Ectodermal cell (in vitro differentiated cells): Measurements from ENCODE around the gene CAMSAP1.
"Not testable (repeated sequence)": the region's sequence is repeated elsewhere in the genome, so short reads cannot be mapped to it uniquely, and the experiment has no call there.

Experiments
- H3K27ac ChIP-seq: 2 replicates; pipeline ENCODE4 v1.7.0; 2013; ENCODE audit warnings: mild to moderate bottlenecking, low read depth, low read length; ENCODE audit not compliant: insufficient read depth, poor library complexity, severe bottlenecking
- H3K27me3 ChIP-seq: 2 replicates; pipeline ENCODE4 v1.7.0; 2013; ENCODE audit warnings: mild to moderate bottlenecking, low read length; ENCODE audit not compliant: insufficient read depth, control insufficient read depth, poor library complexity, severe bottlenecking
- H3K36me3 ChIP-seq: one replicate; pipeline ENCODE4 v1.7.0; 2013; ENCODE audit warnings: low read length; ENCODE audit not compliant: control insufficient read depth, insufficient read depth
- H3K4me1 ChIP-seq: one replicate; pipeline ENCODE4 v1.7.0; 2013; ENCODE audit warnings: low read length; ENCODE audit not compliant: control insufficient read depth, insufficient read depth
- H3K4me3 ChIP-seq: 2 replicates; pipeline ENCODE4 v1.7.0; 2013; ENCODE audit warnings: low read depth, low read length, control low read depth; ENCODE audit not compliant: insufficient read depth
- H3K9me3 ChIP-seq: 2 replicates; pipeline ENCODE4 v1.7.0; 2013; ENCODE audit warnings: mild to moderate bottlenecking, low read length, moderate library complexity; ENCODE audit not compliant: control insufficient read depth
- WGBS, 2 experiments: methylation state at CpG; one replicate each; pipeline ENCODE4 v1.1.7; 2013; ENCODE audit warnings: missing lambda C conversion rate in 2 of 2; 5-methylcytosine and 5-hydroxymethylcytosine counted together

The CAMSAP1 gene

DNA sequence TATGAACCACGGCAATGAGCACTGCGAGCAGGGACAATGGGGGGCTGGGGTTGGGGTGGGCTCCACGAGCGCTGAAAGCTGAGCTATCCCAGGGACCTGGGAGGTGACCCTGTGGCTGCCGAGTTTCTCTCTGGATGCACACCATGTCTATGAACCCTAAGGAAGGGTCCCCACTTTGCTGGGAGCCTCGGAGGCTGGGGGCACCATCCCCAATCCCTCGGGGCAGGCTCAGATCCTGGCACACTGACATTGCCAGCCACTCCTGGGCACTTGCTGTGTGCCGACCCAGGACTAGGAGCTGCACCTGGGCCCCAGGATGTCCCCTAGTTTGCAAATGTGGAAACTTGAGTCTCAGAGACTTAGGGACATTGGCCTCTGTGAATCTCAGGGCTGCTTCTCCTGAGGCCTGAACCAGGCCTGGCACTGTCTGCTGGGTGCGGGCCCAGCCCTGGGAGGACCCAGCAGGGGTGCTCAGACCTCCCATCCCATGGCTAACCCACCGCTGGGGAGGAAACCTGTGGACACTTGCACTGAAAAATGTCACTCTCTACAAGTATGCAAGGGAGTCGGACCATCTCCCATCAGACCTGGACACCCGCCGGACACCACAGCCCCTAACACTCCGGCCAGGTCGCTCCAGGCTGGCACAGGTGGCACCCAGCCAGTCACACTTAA is 13.0 kb upstream of the CAMSAP1 start:
- Histone ChIP-seq H3K27me3 (no peaks in the 10 kb centered on the region), H3K9me3 (peaks cover 4% of the 10 kb centered on the region), H3K4me3 (no peak overlapping the region), H3K4me1 (no peaks in the 10 kb centered on the region), H3K27ac (no peak overlapping the region), H3K36me3 (peaks cover 10% of the 10 kb centered on the region)
- 91 to 94% methylated on average over 15 of the region's 15 CpGs for WGBS, 2 experiments

DNA sequence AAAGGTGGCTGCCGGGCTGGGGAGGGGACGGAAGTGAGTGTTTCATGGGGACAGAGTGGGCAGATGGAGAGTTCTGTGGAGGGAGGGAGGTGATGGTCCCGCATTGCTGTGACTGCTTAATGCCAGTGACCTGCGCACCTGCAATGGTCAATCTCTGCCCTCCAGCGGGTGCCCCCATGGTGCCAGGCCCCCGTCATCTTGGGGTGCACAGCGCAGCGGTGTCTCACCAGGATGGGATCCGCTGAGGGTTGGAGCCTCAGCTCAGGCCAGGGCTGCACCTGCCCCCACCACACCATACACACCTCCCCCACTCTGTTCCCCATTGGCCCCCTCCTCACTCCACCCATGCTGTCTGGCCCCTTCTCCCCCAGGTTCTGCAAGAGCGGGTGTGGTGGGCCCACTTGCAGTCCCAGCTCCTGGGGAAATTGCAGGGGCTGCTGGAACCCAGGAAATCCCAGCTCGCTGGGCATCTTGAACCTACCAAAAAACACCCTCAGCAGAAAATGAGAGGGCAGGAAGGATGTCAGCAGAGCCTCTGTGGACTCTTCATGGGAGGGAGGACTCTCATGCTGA is 12.1 kb upstream of the CAMSAP1 start:
- Histone ChIP-seq H3K4me3 (no peak overlapping the region), H3K27me3 (no peaks in the 10 kb centered on the region), H3K4me1 (no peaks in the 10 kb centered on the region), H3K36me3 (peaks cover 20% of the 10 kb centered on the region), H3K27ac (no peak overlapping the region), H3K9me3 (peaks cover 6% of the 10 kb centered on the region)
- 96 to 97% methylated on average over 11 of the region's 11 CpGs for WGBS, 2 experiments

DNA sequence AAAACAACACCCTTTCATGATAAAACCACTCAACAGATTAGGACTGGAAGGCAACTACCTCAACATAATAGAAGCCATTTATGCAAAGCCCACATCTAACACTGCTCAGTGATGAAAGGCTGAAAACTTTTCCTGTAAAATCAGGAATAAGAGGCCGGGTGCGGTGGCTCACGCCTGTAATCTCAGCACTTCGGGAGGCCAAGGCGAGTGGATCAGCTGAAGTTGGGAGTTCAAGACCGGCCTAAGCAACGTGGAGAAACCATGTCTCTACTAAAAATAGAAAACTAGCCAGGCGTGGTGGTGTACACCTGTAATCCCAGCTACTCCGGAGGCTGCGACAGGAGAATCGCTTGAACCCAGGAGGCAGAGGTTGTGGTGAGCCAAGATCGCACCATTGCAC is 8.9 kb upstream of the CAMSAP1 start:
- peaks cover 14% of the 10 kb centered on the region for H3K9me3 ChIP-seq
- H3K4me3 ChIP-seq, H3K27me3 ChIP-seq, H3K4me1 ChIP-seq, H3K27ac ChIP-seq: not testable (repeated sequence)
- 86 to 93% methylated on average over 12 of the region's 12 CpGs for WGBS, 2 experiments
- peaks cover 42% of the 10 kb centered on the region for H3K36me3 ChIP-seq

DNA sequence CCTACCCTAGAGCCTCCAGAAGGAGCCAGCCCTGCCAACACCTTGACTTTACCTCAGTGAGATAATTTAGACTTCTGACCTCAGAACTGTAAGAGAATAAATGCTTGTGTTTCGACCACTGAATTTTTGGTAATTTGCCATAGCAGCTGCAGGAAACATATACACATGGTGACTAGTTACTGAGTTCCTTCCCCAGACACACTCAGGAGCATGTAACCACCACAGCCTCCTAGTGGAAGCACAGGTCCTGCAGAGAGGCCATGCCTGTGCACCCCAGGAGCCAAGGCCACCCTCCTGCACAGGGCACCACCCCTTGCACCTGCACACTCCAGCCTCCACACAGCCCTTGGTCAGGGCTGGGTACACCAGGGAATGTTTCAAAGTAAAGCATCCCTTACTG is 7.6 kb upstream of the CAMSAP1 start:
- peaks cover 16% of the 10 kb centered on the region for H3K9me3 ChIP-seq
- no peaks in the 10 kb centered on the region for H3K27me3 ChIP-seq
- no peak overlapping the region for H3K27ac ChIP-seq
- 98 to 100% methylated on average over 1 of the region's 1 CpG for WGBS, 2 experiments
- H3K4me1 ChIP-seq: no peaks in the 10 kb centered on the region
- H3K36me3 ChIP-seq: peaks cover 52% of the 10 kb centered on the region
- H3K4me3 ChIP-seq: no peak overlapping the region

DNA sequence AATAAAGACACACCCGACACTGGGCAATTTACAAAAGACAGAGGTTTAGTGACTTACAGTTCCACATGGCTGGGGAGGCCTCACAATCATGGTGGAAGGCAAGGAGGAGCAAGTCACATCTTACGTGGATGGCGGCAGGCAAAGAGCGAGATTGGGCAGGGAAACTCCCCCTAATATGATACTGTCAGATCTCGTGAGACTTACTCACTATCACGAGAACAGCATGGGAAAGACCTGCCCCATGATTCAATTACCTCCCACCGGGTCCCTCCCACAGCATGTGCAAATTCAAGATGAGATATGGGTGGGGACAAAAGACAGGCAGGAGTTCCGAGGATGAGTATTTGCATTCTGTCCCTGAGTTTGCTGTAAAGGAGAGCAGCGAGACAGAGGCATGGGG is 3.9 kb upstream of the CAMSAP1 start:
- H3K27me3 ChIP-seq, H3K27ac ChIP-seq, H3K4me1 ChIP-seq, H3K4me3 ChIP-seq: not testable (repeated sequence)
- 96 to 97% methylated on average over 9 of the region's 9 CpGs for WGBS, 2 experiments
- peaks cover 14% of the 10 kb centered on the region for H3K9me3 ChIP-seq
- peaks cover 50% of the 10 kb centered on the region for H3K36me3 ChIP-seq

DNA sequence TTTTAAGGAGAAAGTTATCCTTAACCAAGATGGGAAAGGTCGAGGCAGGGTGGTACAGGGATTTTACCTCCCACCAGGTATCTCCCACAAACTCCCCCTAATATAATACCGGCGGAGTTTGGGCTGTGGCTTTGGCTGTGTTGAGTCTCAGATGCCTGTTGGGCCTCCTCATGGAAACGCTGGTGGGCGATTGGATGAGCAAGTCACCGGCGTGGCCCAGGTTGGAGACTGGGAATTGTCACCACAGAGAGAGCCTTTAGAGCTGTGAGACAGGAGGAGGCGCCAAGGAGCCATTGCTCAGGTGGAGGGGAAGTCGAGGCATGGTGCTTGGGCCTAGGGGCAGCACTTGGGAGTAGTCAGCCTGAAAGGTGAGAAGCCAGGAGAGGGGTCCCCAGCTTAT is 3.4 kb upstream of the CAMSAP1 start:
- no peak overlapping the region for H3K4me3 ChIP-seq
- peaks cover 12% of the 10 kb centered on the region for H3K9me3 ChIP-seq
- H3K27ac ChIP-seq: no peak overlapping the region
- peaks cover 46% of the 10 kb centered on the region for H3K36me3 ChIP-seq
- H3K27me3 ChIP-seq: no peaks in the 10 kb centered on the region
- 94 to 96% methylated on average over 9 of the region's 9 CpGs for WGBS, 2 experiments
- H3K4me1 ChIP-seq: peaks cover 7% of the 10 kb centered on the region

DNA sequence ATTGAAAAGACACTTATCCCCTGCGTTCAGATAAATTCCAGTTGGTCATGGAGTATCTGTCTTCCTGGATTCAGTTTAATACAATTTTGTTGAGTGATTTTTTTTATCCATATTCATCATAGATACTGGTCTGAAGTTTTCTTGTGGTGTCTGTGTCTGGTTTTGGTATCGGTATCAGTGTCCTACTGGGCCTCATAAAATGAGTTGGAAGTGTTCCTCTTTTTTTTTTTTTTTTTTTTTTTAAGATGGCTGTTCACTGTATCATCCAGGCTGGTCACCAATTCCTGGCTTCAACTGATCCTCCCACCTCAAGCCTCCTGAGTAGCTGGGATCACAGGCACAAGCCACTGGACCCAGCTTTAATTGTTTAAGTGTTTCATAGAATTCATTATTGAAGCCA is 2.9 kb upstream of the CAMSAP1 start:
- H3K27ac ChIP-seq: no peak overlapping the region
- WGBS, 2 experiments: 82 to 88% methylated on average over 2 of the region's 2 CpGs
- H3K4me3 ChIP-seq: no peak overlapping the region
- H3K27me3 ChIP-seq: no peaks in the 10 kb centered on the region
- peaks cover 12% of the 10 kb centered on the region for H3K9me3 ChIP-seq
- peaks cover 40% of the 10 kb centered on the region for H3K36me3 ChIP-seq
- peaks cover 12% of the 10 kb centered on the region for H3K4me1 ChIP-seq

DNA sequence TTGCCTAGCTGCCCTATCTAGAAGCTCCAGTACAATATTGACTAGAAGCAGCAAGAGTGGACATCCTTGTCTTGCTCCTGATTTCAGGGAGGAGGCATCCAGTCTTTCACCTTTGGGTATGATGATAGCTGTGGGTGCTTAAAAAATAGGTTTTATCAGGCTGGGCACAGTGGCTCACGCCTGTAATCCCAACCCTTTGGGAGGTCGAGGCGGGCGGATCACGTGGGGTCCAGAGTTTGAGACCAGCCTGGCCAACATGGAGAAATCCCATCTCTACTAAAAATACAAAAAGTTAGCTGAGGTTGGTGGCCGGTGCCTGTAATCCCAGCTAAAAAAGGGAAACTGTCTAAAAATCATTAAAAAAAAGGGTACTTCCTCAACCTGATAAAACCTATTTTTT is 2.0 kb upstream of the CAMSAP1 start:
- Histone ChIP-seq H3K27me3 (no peaks in the 10 kb centered on the region), H3K9me3 (peaks cover 9% of the 10 kb centered on the region), H3K36me3 (peaks cover 32% of the 10 kb centered on the region), H3K4me3 (no peak overlapping the region), H3K4me1 (peaks cover 13% of the 10 kb centered on the region), H3K27ac (no peak overlapping the region)
- 94 to 97% methylated on average over 6 of the region's 6 CpGs for WGBS, 2 experiments

DNA sequence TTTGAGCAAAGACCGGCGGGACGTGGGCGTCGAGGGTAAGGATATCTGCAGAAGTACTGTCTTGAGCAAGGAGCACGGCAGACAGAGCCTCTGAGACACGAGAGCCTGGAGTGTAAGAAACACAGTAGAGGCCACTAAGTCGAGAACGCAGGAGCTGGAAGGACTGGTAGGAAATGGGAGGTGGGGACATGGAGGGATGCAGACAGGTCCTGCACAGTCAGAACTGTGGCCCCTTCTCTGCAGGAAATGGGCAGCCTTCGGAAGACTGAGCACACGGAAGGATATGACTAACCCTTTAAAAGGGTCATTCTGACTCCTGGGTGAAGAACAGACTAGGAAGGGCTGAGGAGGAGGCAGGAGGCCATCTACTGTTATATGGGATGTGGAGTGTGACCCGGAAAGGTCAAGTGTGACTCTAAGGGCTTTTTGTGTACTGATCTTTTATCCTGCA is 1.4 kb upstream of the CAMSAP1 start:
- WGBS, 2 experiments: 94% methylated on average over 12 of the region's 12 CpGs

DNA sequence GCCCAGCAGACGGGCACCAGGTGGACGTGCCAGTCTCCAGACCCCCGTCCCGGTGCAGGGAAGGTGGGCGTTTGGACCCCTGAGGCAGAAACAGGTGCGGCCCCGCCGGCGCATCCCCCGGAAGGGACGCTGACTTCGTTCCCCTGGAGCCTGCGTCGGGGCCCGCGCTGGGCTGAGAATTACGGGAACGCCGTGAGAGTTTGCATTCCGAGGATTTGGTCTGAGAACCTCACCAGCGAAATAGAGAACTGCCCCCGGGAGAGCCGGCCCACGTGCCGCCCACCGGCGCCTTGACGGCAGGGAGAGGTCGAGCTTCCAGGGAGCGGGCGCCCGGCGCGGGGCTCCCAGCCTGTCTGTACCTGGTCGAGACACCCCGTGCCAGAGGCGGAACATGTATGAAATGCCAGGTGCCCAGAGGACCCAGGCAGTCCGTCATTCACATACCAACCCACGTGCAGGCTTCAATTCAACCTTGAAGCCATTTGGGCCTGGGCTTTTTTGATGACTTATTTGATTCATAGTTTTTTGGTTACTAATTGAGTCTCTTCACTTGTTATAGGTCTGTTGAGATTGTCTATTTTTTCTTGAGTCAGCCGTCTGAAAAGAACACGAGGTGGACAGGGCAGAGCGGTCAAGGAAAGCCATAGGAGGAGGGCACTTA is 877 bp upstream of the CAMSAP1 start:
- Histone ChIP-seq H3K27ac (no peak overlapping the region), H3K27me3 (no peaks in the 10 kb centered on the region), H3K36me3 (peaks cover 22% of the 10 kb centered on the region), H3K9me3 (peaks cover 3% of the 10 kb centered on the region), H3K4me3 (peak overlapping the region; percentile 71), H3K4me1 (peaks cover 13% of the 10 kb centered on the region)
- 34 to 35% methylated on average over 42 of the region's 42 CpGs for WGBS, 2 experiments

More for the DNA sequence above, 1.4 kb upstream of the CAMSAP1 start:
- no peaks in the 10 kb centered on the region for H3K27me3 ChIP-seq
- no peak overlapping the region for H3K27ac ChIP-seq
- H3K36me3 ChIP-seq: peaks cover 28% of the 10 kb centered on the region
- peaks cover 7% of the 10 kb centered on the region for H3K9me3 ChIP-seq
- H3K4me3 ChIP-seq: peak overlapping the region; percentile 71
- H3K4me1 ChIP-seq: peaks cover 13% of the 10 kb centered on the region
